ENCODE data around the gene AATK.

GRCh38 chr17:81153340-81153803 lies 12.6 kb downstream of the AATK start:
- no peak for TF ChIP-seq POLR2A (conservative IDR thresholded peaks at IDR 0.05)
- no peak for TF ChIP-seq ZNF444 (CRISPR knock-in tag; IDR thresholded peaks at IDR 0.05)
